H1 (cell line): ENCODE measurements around the gene RPTOR. TPM values are rescaled to one million over a fixed set of nuclear protein-coding genes. Genes with fewer than 3 reads are reported as not detected.

Source experiments
- CTCF ChIA-PET: fragments of 300-600 bp; sonication (Branson Sonifier 250); formaldehyde crosslinking; loops from one replicate; lab custom pipeline; 2021; ENCODE audit not compliant: partially characterized antibody; lab: Charles Lee
- POLR2A ChIA-PET: fragments of 300-600 bp; sonication (Branson Sonifier 250); formaldehyde crosslinking; loops from one replicate; lab custom pipeline; 2021; ENCODE audit warnings: inconsistent platforms; ENCODE audit not compliant: partially characterized antibody; lab: Charles Lee
- DNase-seq, 2 experiments: peaks; one replicate each; pipeline versions ENCODE4 v3.0.0 to v3.0.0-alpha.2; 2010 to 2022; ENCODE audit warnings: low spot score in 2 of 2, low read depth in 1 of 2, mixed read lengths in 1 of 2
- FAIRE-seq: peaks from 2 replicates; lab custom pipeline; 2011; peaks lifted over from hg19 to GRCh38; lab: Jason Lieb, UNC
- H2AFZ ChIP-seq: 2 replicates; pipeline ENCODE4 v1.8.1; 2012; ENCODE audit warnings: low read length, inconsistent platforms
- H2AK5ac ChIP-seq: 2 replicates; pipeline ENCODE4 v1.6.1; 2013; ENCODE audit warnings: low read depth, low read length
- H2BK120ac ChIP-seq: replicated peaks from 2 replicates; pipeline ENCODE3; 2013; ENCODE audit warnings: low read depth, low read length, inconsistent platforms
- H2BK12ac ChIP-seq: 2 replicates; pipeline ENCODE4 v1.6.1; 2013; ENCODE audit warnings: low read depth, low read length
- H2BK15ac ChIP-seq: 2 replicates; pipeline ENCODE4 v1.6.1; 2013; ENCODE audit warnings: low read length
- H2BK20ac ChIP-seq: 2 replicates; pipeline ENCODE4 v1.6.1; 2013; ENCODE audit warnings: low read length
- H2BK5ac ChIP-seq: 2 replicates; pipeline ENCODE4 v1.6.1; 2013; ENCODE audit warnings: low read depth, low read length
- H3K14ac ChIP-seq: 2 replicates; pipeline ENCODE4 v1.6.1; 2013; ENCODE audit warnings: inconsistent platforms; ENCODE audit not compliant: insufficient read length
- H3K18ac ChIP-seq: 2 replicates; pipeline ENCODE4 v1.6.1; 2013; ENCODE audit warnings: low read length; ENCODE audit errors: extremely low read depth
- H3K23ac ChIP-seq: 2 replicates; pipeline ENCODE4 v1.6.1; 2013; ENCODE audit warnings: inconsistent platforms; ENCODE audit not compliant: insufficient read length
- H3K23me2 ChIP-seq: 2 replicates; pipeline ENCODE4 v1.6.1; 2013; ENCODE audit warnings: low read depth, low read length
- H3K27ac ChIP-seq: 2 replicates; pipeline ENCODE4 v1.6.1; 2011; ENCODE audit warnings: low read depth, low read length, inconsistent platforms
- H3K27me3 ChIP-seq, 4 experiments: replicated peaks in 1 of 4; 1 replicate in 1 of 4; 2 replicates in 3 of 4; pipeline versions ENCODE4 v1.6.1 to v1.8.1; 2011 to 2013; ENCODE audit warnings: low read length in 3 of 4, mild to moderate bottlenecking in 3 of 4, inconsistent platforms in 2 of 4, mixed read lengths in 2 of 4, moderate library complexity in 1 of 4; ENCODE audit not compliant: control insufficient read depth in 3 of 4, insufficient read depth in 3 of 4; ENCODE audit errors: extremely low read depth in 1 of 4
- H3K36me3 ChIP-seq, 4 experiments: 2 replicates each; pipeline versions ENCODE4 v1.6.1 to v1.8.1; 2011 to 2013; ENCODE audit warnings: mild to moderate bottlenecking in 4 of 4, low read length in 3 of 4, moderate library complexity in 2 of 4, control low read depth in 1 of 4, inconsistent platforms in 1 of 4; ENCODE audit not compliant: insufficient read depth in 4 of 4, control insufficient read depth in 2 of 4
- H3K4ac ChIP-seq: replicated peaks from 2 replicates; pipeline ENCODE3; 2013; ENCODE audit warnings: low read length, low read depth, mixed read lengths, inconsistent platforms; ENCODE audit not compliant: insufficient read length
- H3K4me1 ChIP-seq, 4 experiments: replicated peaks in 1 of 4; 1 replicate in 1 of 4; 2 replicates in 3 of 4; pipeline versions ENCODE4 v1.6.1 to v1.8.1; 2011 to 2013; ENCODE audit warnings: low read length in 3 of 4, inconsistent platforms in 2 of 4, mixed read lengths in 1 of 4; ENCODE audit not compliant: insufficient read depth in 4 of 4, control insufficient read depth in 3 of 4
- H3K4me2 ChIP-seq, 2 experiments: 2 replicates each; pipeline versions ENCODE4 v1.6.1 to v1.8.1; 2011 to 2013; ENCODE audit warnings: low read depth in 2 of 2, low read length in 2 of 2, control low read depth in 1 of 2, inconsistent platforms in 1 of 2, mild to moderate bottlenecking in 1 of 2; ENCODE audit not compliant: insufficient read depth in 1 of 2
- H3K4me3 ChIP-seq, 4 experiments: fragments of 200-600, 300-600 bp in 1 of 4; sonication (generic), shearing (Covaris generic), sonication (Bioruptor Twin) in 1 of 4; 2 replicates each; pipeline versions ENCODE4 v1.5.1 to v1.8.1; 2011 to 2016; ENCODE audit warnings: low read length in 4 of 4, low read depth in 3 of 4, control low read depth in 2 of 4, inconsistent platforms in 2 of 4, mild to moderate bottlenecking in 2 of 4, mixed read lengths in 1 of 4, moderate library complexity in 1 of 4; ENCODE audit not compliant: insufficient read depth in 2 of 4; ENCODE audit errors: extremely low read depth in 1 of 4
- H3K56ac ChIP-seq: replicated peaks from 2 replicates; pipeline ENCODE3; 2013; ENCODE audit warnings: low read depth, mild to moderate bottlenecking, mixed read lengths, low read length, inconsistent platforms; ENCODE audit not compliant: insufficient read length
- H3K79me1 ChIP-seq: 2 replicates; pipeline ENCODE4 v1.6.1; 2013; ENCODE audit warnings: low read depth, low read length, control low read depth
- H3K79me2 ChIP-seq, 2 experiments: 2 replicates each; pipeline versions ENCODE4 v1.6.1 to v1.8.1; 2012 to 2013; ENCODE audit warnings: low read length in 2 of 2, mild to moderate bottlenecking in 2 of 2, inconsistent platforms in 1 of 2; ENCODE audit not compliant: insufficient read depth in 2 of 2, control insufficient read depth in 1 of 2
- H3K9ac ChIP-seq, 4 experiments: replicated peaks in 1 of 4; 1 replicate in 1 of 4; 2 replicates in 3 of 4; pipeline versions ENCODE4 v1.6.1 to v1.8.1; 2011 to 2013; ENCODE audit warnings: low read depth in 3 of 4, low read length in 3 of 4, control low read depth in 2 of 4, mild to moderate bottlenecking in 2 of 4, moderate library complexity in 2 of 4, inconsistent platforms in 1 of 4; ENCODE audit errors: extremely low read depth in 1 of 4
- H3K9me3 ChIP-seq, 2 experiments: 2 replicates each; pipeline versions ENCODE4 v1.6.1 to v1.8.1; 2012 to 2013; ENCODE audit warnings: mild to moderate bottlenecking in 2 of 2, moderate library complexity in 2 of 2, control low read depth in 1 of 2, inconsistent platforms in 1 of 2, low read depth in 1 of 2, low read length in 1 of 2, mixed read lengths in 1 of 2; ENCODE audit not compliant: insufficient read depth in 2 of 2
- H4K20me1 ChIP-seq, 2 experiments: replicated peaks in 1 of 2; 2 replicates each; pipeline versions ENCODE3 to v1.8.1; 2011 to 2013; ENCODE audit warnings: inconsistent platforms in 2 of 2, low read length in 2 of 2, mild to moderate bottlenecking in 1 of 2; ENCODE audit not compliant: insufficient read depth in 2 of 2, control insufficient read depth in 1 of 2
- H4K5ac ChIP-seq: 2 replicates; pipeline ENCODE4 v1.6.1; 2013; ENCODE audit warnings: low read length, low read depth, mixed read lengths, inconsistent platforms; ENCODE audit not compliant: insufficient read length
- H4K8ac ChIP-seq: 2 replicates; pipeline ENCODE4 v1.8.0; 2013; ENCODE audit warnings: mild to moderate bottlenecking, moderate library complexity, low read length, inconsistent platforms; ENCODE audit not compliant: insufficient read depth; ENCODE audit errors: extremely low read depth
- H4K91ac ChIP-seq: replicated peaks from 2 replicates; pipeline ENCODE3; 2013; ENCODE audit warnings: low read length, mixed read lengths, inconsistent platforms; ENCODE audit not compliant: insufficient read length
- BACH1 ChIP-seq: IDR thresholded peaks from 2 replicates; pipeline ENCODE4 v1.6.1; 2012; ENCODE audit warnings: low read length, improper control_type of control experiment
- CEBPB ChIP-seq: IDR thresholded peaks from 2 replicates; pipeline ENCODE4 v1.6.1; 2012; ENCODE audit warnings: low read depth, low read length
- CHD1 ChIP-seq: IDR thresholded peaks from 2 replicates; pipeline ENCODE4 v1.6.1; 2012; ENCODE audit warnings: low read depth, low read length, improper control_type of control experiment
- CTBP2 ChIP-seq: IDR thresholded peaks from 2 replicates; pipeline ENCODE4 v1.7.0; 2011; ENCODE audit warnings: borderline replicate concordance, mild to moderate bottlenecking, moderate library complexity, mixed read lengths, low read length; ENCODE audit not compliant: insufficient read depth, insufficient read length
- WGBS, 2 experiments: shearing (Covaris generic) in 1 of 2; methylation state at CpG; one replicate each; pipeline versions ENCODE4 v1.1.6 to v1.1.7; 2013 to 2015; ENCODE audit warnings: low lambda C conversion rate in 2 of 2, mixed read lengths in 2 of 2, inconsistent platforms in 1 of 2, low coverage in 1 of 2, missing lambda C conversion rate in 1 of 2; ENCODE audit not compliant: insufficient replicate concordance in 2 of 2, insufficient coverage in 1 of 2, insufficient read length in 1 of 2; ENCODE audit errors: extremely low coverage in 1 of 2, missing lambda C conversion rate in 1 of 2; 5-methylcytosine and 5-hydroxymethylcytosine counted together
- polyA plus RNA-seq, 7 experiments: library from polyadenylated mRNA; depleted of rRNA in 3 of 7; stranded (reverse) in 5 of 7; unstranded in 2 of 7; fragments of >200 nt in 5 of 7; fragments of 200-250 nt in 2 of 7; gene quantifications; 1 replicate in 5 of 7; 2 replicates in 1 of 7; 4 replicates in 1 of 7; pipeline versions ENCODE4 v1.2.1 to v1.2.3, GENCODE V29; 2011 to 2013; ENCODE audit warnings: missing spikeins in 2 of 7, mixed read lengths in 2 of 7
- total RNA-seq: library from RNA; stranded (reverse); fragmentation: NEBNext Ultra II Directional; extraction: Animal tissue kit (Norgen Biotek cat#: 25700); gene quantifications from 2 replicates; pipeline ENCODE4 v1.2.1, GENCODE V29; 2021
- TF ChIP-seq, protein P1 (sequence below): IDR thresholded peaks from 2 replicates; pipeline ENCODE4 v1.6.1; 2011; ENCODE audit warnings: low read length, improper control_type of control experiment
- TF ChIP-seq, protein P2 (sequence below): IDR thresholded peaks from 2 replicates; pipeline ENCODE4 v1.6.1; 2011; ENCODE audit warnings: low read depth, mild to moderate bottlenecking, low read length; ENCODE audit not compliant: insufficient read depth

Gene RPTOR
- total and polyA plus RNA-seq, 2 of the 8 experiments (the other 6 are each of a cell fraction or from before 2014, with no cell fraction given), result 6.9 to 28.7 TPM

DNA sequence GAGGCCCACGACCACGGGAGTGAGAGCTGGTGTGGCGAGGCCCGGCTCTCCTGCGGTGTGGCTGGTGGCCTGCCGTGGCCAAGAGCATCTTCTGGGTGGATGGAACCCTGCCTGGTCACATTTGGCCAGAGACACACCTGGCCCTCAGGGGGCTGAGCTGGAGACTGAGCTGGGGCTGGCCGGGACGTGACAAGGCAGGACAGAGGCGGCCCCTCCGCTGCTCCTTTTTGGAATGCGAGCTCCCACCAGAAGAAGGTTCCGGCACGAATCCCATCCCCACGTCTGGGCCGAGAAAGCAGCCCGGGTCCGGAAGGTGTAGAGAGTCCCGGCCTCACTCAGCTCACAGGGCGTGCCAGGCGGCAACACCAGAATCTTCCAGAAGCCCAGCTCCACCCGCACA lies 421.0 kb downstream of the RPTOR start:
- Histone ChIP-seq H3K36me3 (peaks cover 0 to 2% (median 0%) of the 10 kb centered on the region in 4 experiments; a peak in 1 of 8 replicates), H3K4ac (no peak overlapping the region), H2AFZ (no peak overlapping the region), H3K23ac (no peak overlapping the region), H3K9ac (no peak overlapping the region), H4K91ac (no peak overlapping the region), H2BK15ac (no peak overlapping the region), H2BK20ac (no peak overlapping the region), H3K79me2 (no peaks in the 10 kb centered on the region), H4K20me1 (peaks cover 0 to 2% of the 10 kb centered on the region in 2 experiments), H2AK5ac (no peak overlapping the region), H2BK12ac (no peak overlapping the region), H3K23me2 (no peaks in the 10 kb centered on the region), H2BK120ac (no peak overlapping the region), H3K14ac (no peak overlapping the region), H3K9me3 (no peaks in the 10 kb centered on the region), H3K56ac (no peak overlapping the region), H3K4me2 (no peak overlapping the region), H3K27me3 (no peaks in the 10 kb centered on the region), H3K18ac (no peak overlapping the region), H3K4me3 (no peak overlapping the region), H3K27ac (no peak overlapping the region), H4K5ac (no peak overlapping the region), H3K79me1 (no peaks in the 10 kb centered on the region), H2BK5ac (no peak overlapping the region), H4K8ac (peak overlapping the region; percentile 25; the same call in 1 of the 2 replicates), H3K4me1 (peaks cover 0 to 4% (median under 1%) of the 10 kb centered on the region in 4 experiments; a peak in 5 of 7 replicates)
- CTCF ChIA-PET, result interaction anchor here (0.7 to 3.3 kb wide), 11 partner anchors 9 to 103 kb away, joined by 3 to 13 read pairs (median 4); no protein-coding TSS in a partner anchor
- DNase-seq (no peak), FAIRE-seq (no peak)
- TF ChIP-seq CHD1, result no peak
- TF ChIP-seq CTBP2, result no peak
- no peak for TF ChIP-seq BACH1
- TF ChIP-seq, protein P1, sequence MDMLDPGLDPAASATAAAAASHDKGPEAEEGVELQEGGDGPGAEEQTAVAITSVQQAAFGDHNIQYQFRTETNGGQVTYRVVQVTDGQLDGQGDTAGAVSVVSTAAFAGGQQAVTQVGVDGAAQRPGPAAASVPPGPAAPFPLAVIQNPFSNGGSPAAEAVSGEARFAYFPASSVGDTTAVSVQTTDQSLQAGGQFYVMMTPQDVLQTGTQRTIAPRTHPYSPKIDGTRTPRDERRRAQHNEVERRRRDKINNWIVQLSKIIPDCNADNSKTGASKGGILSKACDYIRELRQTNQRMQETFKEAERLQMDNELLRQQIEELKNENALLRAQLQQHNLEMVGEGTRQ, result no peak
- TF ChIP-seq, protein P2, sequence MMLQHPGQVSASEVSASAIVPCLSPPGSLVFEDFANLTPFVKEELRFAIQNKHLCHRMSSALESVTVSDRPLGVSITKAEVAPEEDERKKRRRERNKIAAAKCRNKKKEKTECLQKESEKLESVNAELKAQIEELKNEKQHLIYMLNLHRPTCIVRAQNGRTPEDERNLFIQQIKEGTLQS, result no peak
- TF ChIP-seq CEBPB, result no peak
- POLR2A ChIA-PET, result no interaction called here
- WGBS, 2 experiments, result 89% methylated on average over 17 of the region's 21 CpGs; no CpG with 5 or more reads in 1 of the 2 experiments
